ENCODE measurements around the gene CADM3.

The CADM3 gene

DNA sequence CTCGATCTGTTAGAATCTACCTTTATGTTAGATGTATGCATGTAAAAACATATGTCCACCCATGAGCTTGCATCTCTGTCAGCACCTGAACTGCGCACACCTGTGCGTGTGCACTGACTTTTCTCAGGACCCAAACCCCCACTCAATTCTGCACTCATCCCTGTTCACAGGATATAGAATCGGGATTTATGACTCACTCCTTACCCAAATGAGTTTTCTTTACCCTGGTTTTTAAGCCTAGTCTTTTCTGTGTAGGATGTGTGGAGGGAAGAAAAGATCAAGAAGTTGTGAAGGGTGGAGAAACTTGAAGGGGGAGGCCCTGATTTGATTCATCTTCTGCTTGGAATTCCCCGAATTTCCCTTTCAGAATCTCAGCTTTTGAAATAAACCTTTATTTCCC, 35.7 kb downstream of the CADM3 start:
- no peak for DNase-seq (ENCODE audit: low read depth)

DNA sequence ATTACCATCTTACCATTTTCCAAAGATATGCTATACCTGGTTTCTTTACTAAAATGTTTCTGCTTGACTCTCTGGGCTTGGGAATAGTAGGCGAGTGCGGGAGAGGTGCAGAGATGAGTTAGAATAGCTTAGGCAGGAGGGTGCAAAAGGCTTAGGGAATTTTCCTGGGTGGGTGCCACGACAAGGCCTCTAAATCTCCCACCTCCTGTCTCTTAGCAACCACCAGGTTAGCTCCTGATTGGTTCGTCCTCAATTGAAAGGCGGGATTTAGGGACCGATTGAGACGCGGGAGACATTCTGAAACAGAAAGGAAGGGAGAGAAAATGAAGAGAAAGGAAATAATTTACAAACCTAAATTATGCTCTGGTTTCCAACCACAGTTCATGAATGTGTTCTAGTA, 36.4 kb downstream of the CADM3 start:
- no peak for DNase-seq (ENCODE audit: low read depth)

DNA sequence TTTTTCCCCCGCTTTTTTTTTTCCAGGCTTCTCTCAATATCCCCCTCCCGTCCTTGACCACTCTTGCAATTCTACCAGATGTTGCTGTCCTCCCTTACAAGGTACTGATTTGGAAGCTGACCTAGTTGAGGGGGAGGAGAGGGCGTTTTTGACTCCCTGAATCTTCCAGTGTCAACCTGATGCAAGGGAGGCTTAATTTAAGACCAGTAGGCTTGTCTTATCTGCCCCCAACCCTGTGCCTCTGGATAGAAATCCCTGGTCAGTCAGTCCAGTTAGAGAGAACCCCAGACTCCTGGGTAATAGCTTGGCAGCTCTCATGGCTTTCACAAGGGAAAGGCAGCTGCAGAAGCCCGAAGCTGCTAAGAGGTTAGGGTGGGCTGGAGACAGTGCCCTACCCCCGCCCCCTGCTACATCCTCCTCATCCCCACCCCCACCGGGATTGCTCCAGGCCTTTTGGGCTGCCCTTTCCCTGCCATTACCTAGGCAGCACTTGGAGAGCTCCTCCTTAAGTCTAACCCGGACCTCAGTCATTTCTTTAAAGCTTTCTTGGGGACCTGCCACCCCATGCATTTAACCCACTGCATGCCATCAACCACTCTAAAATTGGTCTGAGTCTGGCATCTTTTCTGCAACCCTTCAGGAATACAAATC, 36.9 kb downstream of the CADM3 start:
- no peak for DNase-seq (ENCODE audit: low read depth)

DNA sequence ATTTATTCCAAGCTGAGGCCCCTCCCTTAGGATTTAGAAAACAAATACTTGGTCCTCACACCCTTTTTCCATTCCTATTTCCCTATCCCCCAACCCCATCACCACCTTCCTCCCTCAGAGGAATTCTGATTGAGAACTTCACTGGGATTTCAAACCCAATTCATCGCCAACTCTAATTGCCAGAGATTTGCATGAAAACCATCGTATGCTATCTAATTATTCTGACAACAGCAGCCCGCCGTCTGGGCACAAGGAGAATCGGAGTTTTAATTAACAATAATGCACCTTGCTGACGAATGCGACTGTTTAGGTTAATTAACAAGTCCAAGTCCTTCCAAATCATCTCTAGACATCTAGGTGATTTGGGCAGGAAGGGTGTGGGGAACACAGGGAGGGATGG, 37.6 kb downstream of the CADM3 start:
- no peak for DNase-seq (ENCODE audit: low read depth)

DNA sequence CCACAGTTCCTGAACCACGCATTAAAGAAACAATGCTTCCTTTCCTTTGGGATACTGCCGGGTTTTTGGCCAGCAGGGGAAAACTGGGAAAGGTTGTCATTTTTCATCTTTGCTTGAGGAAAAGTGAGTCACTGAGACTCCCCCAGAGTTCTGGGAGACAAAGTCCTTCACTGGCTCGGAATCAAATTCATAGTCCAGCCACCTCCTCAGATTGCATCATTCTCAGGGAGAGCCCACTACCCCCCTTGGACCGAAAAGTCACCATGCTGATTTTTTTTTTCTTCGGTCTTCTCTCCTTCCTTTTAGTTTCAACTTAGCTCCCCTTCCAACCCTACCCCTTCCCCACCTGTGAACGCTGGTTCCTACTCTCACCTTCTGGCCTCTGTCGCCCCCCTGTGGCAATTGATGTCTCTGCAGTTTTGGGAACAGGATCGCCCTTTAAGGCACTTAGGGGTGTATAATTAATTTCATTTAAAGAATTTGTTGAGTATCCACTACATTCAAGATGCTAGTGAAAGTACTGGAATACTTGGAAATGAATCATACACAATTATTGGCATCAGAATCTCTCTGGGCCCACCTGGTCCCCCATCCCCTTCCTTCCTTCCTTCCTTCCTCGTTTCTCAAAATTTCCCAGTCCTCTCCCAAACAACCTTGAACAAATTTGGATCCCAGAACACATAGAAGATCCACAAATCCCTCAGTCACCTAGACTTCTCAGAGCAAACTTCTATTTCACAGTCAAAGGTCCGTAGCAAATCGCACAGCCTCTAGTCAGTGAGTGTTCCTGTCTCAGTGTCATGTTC, 40.1 kb downstream of the CADM3 start:
- DNase-seq (ENCODE audit: low read depth) = no peak

DNA sequence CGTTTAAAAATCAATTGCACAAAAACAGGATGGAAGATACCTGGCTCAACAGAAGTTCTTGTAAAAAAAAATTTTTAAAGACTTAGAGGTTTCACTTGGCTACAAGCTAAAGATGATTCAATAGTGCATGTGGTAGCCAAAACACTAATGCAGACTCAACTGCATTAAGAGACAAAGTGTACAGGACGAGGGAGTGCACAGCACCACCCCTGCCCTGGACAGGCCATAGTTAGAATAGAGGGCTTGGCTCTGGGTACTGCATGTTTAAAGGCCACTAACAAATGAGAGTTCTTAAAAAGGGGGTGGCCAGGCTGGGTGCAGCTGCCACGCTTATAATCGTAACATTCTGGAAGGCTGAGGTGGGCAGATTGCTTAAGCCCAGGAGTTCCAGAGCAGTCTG, 41.2 kb downstream of the CADM3 start:
- DNase-seq (ENCODE audit: low read depth) = no peak

DNA sequence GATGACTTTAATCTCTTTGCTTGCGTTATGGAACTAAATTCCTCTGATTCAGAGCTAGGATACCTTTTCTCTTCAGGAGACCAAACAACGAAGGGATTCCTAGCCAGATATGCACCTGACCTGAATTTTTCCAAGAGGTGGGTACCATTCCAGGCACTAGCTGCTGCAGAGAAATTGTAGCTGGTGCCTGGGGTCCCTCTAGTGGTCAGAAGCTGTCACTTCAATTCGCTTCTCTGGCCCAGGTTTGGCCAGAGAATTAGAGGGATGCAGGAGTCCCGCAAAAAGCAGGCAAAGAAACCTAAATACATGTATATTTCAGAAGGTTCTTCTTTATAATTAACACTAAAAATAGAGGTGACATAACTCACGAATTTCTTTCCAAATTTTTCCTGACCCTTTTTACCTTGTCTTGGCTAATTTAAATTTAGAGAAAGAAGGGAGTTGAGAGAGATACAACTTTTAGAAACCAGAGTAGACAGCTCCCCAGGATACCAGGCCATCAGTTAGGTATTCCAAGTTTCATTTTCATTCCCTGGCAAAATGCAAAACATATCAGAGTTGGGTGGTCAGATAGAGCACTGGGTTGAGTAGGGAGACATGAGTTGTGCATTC, 42.8 kb downstream of the CADM3 start:
- DNase-seq (ENCODE audit: low read depth) = no peak

DNA sequence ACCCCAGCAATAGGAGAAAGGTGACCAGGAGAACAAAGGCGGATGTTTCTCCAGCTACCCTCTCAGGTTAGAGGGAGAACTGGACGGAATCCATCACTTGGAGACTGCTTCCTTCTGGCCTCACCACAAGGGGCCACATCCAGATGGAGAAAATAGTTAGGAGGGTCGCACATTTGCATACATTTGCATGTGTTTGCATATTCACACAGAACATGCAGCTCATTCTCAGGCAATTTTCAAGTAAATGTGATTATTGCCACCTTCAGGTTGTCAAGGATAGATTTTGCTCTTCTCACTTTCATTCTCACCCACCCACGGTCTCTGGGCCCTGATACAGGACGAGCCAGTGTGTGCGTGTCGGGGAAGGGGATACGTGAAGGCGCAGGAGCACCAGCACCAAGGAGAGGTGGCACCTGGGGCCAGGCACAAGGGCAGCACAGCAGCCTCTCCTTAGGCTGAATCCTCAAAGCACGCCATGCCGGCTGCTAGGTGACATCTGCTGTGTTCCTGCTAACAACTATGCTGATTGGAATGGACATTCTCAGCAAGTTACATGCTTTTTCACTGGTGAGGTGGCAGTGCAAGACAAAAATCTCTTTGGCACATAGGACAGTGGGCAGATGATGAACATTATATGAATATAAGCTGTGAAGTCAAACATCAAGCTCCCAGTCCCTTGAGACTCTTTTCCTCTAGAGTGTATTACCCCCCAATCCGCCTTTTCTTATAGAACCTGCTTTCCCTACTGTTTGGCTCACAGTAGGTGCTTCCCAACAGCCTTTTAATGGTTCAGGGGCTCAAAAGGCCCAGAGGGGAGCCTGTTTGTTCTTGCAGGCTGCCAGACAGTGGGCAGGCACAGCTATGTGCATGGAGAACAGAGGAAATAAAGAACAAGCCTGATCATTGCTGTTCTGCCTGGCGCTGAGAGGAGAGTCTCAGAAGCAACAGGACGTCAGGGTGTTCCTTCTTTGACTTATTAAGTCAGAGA, 47.5 kb downstream of the CADM3 start:
- no peak for DNase-seq (ENCODE audit: low read depth)

DNA sequence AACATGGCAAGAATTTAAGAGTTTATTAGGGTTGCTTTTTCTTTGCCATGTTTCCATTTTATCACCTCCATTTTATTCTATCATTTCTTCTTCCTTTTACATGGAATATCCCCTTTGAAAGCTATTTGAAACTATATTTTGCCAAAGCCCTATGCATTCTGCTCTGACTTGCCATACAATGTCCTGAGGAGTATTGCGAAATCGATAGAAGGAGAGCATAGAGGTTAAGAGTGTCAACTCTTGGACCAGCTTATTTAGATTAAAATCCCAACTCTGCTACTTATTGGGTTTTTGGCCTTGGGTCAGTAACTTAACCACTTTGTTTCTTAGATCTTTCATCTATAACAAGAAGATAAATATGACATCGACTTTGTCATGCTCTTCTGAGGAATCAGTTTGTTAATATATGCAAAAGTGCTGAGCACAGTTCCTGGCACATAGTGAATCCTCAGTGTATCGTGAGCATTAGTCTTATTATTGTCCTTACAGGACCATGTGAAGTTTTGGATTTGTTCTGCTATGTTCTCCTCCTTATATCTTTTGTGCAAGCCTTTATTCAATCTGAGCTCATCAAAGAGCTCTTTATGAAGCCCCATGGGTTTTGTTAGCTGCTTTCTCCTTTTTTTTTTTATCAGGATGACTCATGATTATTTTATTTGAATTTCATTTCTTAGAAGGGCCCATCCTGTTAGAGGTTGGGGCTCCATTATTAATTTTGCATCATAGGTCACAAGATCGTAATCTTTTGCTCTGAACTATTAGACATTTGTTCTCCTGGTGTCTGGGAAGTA, 50.9 kb downstream of the CADM3 start:
- DNase-seq (ENCODE audit: low read depth) = no peak

DNA sequence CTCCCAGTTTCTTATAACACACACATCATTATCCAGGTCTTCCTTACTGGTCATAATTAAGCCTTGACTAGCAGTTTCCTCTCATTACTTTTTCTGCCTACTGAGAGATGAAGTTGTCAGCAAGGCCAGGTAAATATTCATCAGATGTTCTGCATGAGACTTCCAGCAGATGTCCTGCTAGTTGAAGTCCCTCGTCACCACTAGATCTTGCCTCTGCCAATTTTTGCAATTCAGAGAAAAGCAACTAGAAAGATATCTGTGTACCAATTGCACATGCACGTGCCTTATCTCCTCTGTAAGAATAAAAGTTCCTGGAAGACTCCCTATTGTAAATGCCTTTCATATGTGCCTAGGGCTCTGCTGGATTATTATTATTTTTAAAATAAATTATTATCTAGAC, 51.6 kb downstream of the CADM3 start:
- DNase-seq (ENCODE audit: low read depth) = no peak

DNA sequence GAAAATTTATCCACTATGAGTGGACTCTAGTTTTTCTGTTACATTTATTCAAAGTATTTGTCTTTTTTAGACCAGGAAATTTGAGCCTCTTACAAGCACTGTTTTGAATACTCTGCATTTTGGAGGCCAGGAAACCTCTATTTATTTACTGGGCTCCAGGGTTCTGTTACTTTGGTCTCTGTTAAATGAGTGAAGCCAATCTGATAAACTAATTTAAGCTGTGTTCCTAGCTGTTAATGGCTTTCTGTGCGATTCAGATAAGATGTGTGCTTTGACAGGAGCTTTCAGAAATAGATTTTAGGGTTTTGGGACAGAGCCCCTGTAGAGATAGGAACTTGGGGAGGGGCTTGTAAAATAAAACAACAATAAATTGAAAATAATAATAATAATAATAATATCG, 57.1 kb downstream of the CADM3 start:
- no peak for DNase-seq (ENCODE audit: low read depth)

DNA sequence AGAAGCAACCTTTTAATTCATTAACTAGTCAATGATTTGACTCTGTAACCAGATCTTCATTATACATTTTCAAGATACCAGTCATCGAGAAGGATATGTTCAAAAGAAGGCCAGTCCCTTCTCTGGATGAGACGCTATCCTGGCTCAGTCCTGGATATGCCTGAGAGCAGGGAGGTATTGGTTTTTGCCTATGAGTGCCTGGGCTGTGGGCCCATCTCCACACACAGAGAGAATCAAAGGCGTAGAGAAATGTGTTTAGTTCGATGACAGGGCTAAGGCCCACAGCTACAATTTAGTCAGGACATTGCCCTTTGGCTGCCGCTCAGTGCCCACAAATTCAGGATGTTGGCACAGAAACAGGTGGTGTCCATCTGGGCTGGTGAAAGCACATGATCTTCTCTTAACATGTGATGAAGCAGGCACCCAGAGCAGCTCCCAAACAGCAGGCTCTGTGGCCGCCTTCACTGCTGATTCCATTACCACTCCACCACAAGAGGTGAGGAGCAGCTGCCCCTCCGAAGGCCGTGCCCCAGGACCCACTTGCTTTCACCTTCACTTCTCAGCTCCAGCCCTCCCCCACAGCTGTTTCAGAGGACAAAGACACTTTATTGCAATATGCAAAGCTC, 58.0 kb downstream of the CADM3 start:
- DNase-seq (ENCODE audit: low read depth) = peak; percentile 45

DNA sequence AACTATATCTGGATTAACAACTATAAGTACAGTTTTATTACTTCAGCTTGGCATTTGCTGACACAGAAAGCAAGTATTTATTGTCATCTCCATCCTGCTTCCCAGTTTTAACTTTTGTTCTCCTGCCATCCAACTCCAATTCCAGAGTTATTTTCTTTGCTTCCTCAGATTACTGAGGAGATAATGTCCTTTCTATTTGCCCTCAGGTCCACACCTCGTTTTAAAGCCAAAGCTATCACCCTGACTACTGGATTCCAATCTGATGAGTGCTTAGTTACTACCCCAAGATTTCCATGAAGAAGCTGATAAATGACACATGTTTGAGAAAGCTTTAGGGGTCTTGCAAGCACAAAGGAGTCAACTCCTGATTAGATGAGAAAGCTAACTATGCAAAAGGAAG, 58.5 kb downstream of the CADM3 start:
- DNase-seq (ENCODE audit: low read depth) = peak; percentile 62

DNA sequence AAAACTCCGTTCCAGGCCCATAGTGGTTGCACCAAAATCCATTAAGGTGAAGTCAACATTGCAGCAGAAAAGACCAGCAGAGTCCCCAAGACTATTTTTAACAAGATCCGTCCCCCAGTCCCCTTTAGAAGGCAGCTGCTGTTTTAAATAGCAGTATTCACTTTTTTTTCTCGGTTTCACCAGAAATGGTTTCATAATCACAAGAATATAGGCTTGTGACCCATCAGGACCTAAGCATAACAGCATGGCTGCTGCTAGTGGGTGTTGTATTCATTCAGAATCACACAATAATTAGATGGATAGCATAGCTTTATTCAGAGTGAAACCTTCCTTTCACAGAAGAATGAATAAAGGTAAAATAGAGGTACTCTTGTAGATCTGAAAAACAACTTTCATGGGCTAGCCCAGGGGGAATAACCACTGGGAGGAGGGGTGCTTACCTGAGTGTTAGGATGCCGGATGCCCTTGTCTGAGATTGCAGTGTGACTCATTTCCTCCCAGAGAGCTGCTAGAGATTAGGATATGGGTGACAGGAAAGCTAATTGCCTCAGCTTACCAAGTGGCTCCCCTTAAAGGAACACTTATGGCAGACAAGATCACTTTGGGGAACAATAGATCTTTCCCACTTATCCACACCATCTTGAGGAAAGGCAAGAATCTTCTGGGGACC, 68.3 kb downstream of the CADM3 start:
- no peak for DNase-seq (ENCODE audit: low read depth)

DNA sequence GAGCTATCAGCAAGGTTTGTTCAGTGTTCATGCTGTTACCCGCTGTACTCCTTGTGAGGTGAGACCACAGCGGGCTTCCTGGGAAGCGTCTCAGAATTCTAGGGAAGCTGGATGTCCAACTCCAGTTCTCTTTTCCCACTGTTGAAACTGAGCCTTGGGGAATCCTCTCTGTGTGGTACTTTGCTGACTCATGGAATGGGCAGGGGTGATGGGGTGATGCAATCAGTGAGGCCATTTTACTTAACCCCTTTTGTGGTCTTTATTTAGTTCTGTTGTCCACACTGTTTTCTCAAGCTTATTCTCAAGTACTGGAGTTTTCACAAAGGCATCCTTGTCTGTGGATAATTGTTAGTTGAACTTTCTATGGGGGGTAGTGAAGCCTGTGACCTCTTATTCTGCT, 75.9 kb downstream of the CADM3 start:
- DNase-seq (ENCODE audit: low read depth) = no peak

DNA sequence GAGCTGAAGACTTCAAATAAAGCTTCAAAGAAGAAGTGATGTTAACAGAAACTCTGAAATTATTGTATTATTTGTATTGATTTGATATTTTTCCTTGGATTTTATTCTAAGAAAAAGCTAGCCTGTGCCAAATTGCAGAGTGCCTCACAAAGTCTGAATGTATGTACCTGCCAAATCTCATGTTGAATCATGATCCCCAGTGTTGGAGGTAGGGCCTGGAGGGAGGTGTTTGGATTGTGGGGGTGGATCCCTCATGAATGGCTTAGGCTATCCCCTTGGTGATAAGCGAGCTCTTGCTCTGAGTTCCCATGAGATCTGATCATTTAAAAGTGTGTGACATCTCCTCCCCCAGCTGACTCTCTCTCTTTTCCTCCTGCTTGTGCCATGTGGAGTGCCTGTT, 76.9 kb downstream of the CADM3 start:
- no peak for DNase-seq (ENCODE audit: low read depth)

DNA sequence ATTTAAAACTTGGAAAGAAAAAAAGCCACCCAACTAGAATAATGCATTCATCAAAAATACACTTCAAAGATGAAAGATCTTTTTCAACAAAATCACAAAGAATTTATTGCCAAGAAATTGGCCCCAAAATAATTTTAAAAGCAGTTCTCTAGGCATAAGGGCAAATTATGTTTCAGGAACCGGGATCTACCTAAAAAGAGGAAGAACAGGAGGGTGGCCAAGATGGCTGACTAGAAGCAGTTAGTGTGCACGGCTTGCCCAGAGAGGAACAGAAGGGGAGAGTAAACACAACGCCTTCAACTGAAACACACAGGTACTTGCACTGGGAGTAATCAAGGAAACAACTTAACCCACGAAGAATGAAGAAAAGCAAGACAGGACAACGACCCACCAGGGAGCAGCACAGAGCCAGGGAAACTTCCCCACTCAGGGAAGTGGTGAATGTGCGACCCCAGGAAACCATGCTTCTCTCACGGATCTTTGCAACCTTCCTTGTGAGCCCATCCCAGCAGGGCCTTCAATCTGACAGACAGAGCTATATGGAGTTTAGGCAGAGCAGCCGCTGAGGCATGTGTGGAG, 79.3 kb downstream of the CADM3 start:
- no peak for DNase-seq (ENCODE audit: low read depth)
